ENCODE results near the gene GOLGB1.

The GOLGB1 gene

GRCh38 chr3:121626495-121626894 lies 123.0 kb downstream of the GOLGB1 start:
- DNase-seq, result no peak

GRCh38 chr3:121624147-121624899 lies 125.2 kb downstream of the GOLGB1 start:
- DNase-seq, result no peak

GRCh38 chr3:121621491-121621890 lies 128.1 kb downstream of the GOLGB1 start:
- DNase-seq, result no peak

- DNase-seq, result no peak
Observed at GRCh38 chr3:121619691-121620090, 129.8 kb downstream of the GOLGB1 start.
